Kidney epithelial cell (primary cell): ENCODE results near the gene STAMBP. TPM values are rescaled to one million over a fixed set of nuclear protein-coding genes. Genes with fewer than 3 reads are reported as not detected.
"Not testable (repeated sequence)": the region's sequence is repeated elsewhere in the genome, so short reads cannot be mapped to it uniquely, and the experiment has no call there.

Source experiments
- DNase-seq: peaks from one replicate; pipeline ENCODE4 v3.0.0-alpha.2; 2010; ENCODE audit warnings: low read depth
- H3K27me3 ChIP-seq: 2 replicates; pipeline ENCODE4 v1.6.0; 2011; ENCODE audit warnings: low read length; ENCODE audit not compliant: control insufficient read depth, insufficient read depth
- H3K36me3 ChIP-seq: 2 replicates; pipeline ENCODE4 v1.5.1; 2011; ENCODE audit warnings: low read length; ENCODE audit not compliant: control insufficient read depth, insufficient read depth
- H3K4me3 ChIP-seq: 2 replicates; pipeline ENCODE4 v1.5.1; 2011; ENCODE audit warnings: low read depth, mild to moderate bottlenecking, control low read depth, low read length
- total RNA-seq: library from RNA; depleted of rRNA; stranded (reverse); fragments of >200 nt; gene quantifications from 2 replicates; pipeline ENCODE4 v1.2.3, GENCODE V29; 2015
- TF ChIP-seq, protein P1 (sequence below): IDR thresholded peaks from 2 replicates; pipeline ENCODE4 v1.5.1; 2011; ENCODE audit warnings: mild to moderate bottlenecking, moderate library complexity, low read length, control low read depth, inconsistent platforms; ENCODE audit not compliant: insufficient read depth, poor library complexity, severe bottlenecking

The STAMBP gene
- total RNA-seq, 1 donor from 2014 or later, result 42.5 TPM

DNA sequence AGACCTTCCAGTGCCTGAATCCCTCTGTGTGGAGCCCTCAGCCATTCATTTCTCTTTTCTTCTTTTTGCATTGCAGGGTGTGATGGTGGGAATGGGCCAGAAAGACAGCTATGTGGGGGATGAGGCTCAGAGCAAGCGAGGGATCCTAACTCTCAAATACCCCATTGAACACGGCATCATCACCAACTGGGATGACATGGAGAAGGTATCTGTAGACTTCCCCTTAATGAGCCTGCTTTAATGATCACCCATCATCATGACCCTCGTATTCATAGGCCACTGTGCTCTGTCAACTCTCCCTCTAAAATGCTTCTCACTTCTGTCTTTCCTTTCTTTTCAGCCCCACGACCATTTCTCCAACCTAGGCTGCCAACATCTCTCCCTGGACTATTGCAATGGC is 73.5 kb downstream of the STAMBP start:
- Histone ChIP-seq H3K27me3 (no peaks in the 10 kb centered on the region), H3K4me3 (no peak overlapping the region), H3K36me3 (no peaks in the 10 kb centered on the region)
- TF ChIP-seq, protein P1, sequence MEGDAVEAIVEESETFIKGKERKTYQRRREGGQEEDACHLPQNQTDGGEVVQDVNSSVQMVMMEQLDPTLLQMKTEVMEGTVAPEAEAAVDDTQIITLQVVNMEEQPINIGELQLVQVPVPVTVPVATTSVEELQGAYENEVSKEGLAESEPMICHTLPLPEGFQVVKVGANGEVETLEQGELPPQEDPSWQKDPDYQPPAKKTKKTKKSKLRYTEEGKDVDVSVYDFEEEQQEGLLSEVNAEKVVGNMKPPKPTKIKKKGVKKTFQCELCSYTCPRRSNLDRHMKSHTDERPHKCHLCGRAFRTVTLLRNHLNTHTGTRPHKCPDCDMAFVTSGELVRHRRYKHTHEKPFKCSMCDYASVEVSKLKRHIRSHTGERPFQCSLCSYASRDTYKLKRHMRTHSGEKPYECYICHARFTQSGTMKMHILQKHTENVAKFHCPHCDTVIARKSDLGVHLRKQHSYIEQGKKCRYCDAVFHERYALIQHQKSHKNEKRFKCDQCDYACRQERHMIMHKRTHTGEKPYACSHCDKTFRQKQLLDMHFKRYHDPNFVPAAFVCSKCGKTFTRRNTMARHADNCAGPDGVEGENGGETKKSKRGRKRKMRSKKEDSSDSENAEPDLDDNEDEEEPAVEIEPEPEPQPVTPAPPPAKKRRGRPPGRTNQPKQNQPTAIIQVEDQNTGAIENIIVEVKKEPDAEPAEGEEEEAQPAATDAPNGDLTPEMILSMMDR, result no peak
- DNase-seq, result no peak

DNA sequence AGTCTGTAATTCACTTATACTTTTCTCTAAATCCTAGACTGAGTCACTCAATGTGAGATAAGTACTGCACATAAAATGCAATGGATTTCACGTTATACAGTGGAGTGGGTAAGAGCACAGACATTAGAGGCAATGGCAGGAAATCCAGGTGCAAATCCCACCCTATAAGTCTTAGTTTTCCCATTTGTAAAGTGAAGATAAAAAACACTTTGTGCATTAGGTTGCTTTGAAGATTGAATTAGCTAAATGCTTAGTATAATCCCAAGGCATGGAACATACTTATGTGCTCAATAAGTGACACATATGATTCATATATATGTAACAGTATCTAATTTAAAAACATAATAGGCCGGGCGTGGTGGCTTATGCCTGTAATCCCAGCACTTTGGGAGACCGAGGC is 74.6 kb downstream of the STAMBP start:
- H3K36me3 ChIP-seq, result no peaks in the 10 kb centered on the region
- no peak overlapping the region for H3K4me3 ChIP-seq
- H3K27me3 ChIP-seq, result no peaks in the 10 kb centered on the region
- TF ChIP-seq, protein P1, result no peak
- DNase-seq, result no peak

DNA sequence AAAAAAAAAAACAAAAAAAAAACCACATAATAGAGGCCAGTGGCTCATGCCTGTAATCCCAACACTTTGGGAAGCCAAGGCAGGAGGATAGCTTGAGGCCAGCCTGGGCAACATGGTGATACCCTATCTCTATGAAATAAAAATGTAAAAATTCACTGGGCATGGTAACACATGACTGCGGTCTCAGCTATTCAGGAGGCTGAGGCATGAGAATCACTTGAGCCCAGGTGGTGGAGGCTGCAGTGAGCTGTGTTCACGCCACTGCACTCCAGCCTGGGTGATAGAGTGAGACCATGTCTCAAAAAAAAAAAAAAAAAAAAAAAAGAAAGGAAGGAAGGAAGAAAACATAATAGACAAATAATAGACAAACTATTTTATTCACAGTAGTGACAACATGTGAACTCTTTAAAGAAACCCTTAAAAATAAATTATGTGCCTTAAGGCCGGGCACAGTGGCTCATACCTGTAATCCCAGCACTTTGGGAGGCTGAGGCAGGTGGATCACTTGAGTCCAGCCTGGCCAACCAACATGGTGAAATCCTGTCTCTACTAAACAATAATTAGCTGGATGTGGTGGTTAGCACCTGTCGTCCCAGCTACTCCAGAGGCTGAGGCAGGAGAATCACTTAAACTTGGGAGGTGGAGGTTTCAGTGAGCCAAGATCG is 75.3 kb downstream of the STAMBP start:
- H3K36me3 ChIP-seq, DNase-seq, H3K27me3 ChIP-seq, H3K4me3 ChIP-seq: not testable (repeated sequence)

- no peaks in the 10 kb centered on the region for H3K27me3 ChIP-seq
- no peak for DNase-seq
- TF ChIP-seq, protein P1, result no peak
- no peak overlapping the region for H3K4me3 ChIP-seq
- H3K36me3 ChIP-seq, result no peaks in the 10 kb centered on the region
These were observed 76.2 kb downstream of the STAMBP start for GRCh38 chr2:73904952-73905351.

- Histone ChIP-seq H3K36me3 (no peaks in the 10 kb centered on the region), H3K4me3 (no peak overlapping the region), H3K27me3 (no peaks in the 10 kb centered on the region)
- no peak for DNase-seq
- TF ChIP-seq, protein P1, result no peak
These were observed 78.2 kb downstream of the STAMBP start for GRCh38 chr2:73906847-73907505.

DNA sequence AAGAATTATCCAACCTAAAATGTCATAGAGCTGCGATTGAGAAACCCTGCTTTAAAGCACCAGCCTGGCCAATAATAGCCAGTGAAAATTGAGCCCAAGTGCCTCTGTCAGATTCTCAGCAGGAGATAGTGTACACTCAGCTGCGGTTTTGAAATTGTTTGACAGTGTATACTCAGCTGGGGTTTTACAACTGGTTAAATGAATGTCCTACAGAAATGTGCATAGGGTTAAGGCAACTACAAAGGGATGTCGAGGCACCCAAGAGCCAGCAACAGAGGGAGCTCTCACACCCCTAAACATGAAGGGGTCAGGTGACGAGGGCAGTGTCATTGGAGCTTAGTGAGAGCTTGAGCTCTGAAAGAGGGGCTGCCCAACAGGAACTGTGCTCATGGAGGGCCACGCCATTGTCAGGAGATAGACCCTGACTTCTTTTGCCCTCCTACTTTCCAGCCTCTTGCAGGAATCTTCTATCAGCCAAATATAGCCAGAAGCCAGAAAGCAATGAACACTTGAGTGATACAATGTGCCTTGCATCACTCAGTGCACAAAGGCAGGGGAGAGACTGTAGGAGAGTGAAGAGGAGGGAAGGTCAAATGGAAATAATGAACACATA is 79.2 kb downstream of the STAMBP start:
- Histone ChIP-seq H3K36me3 (no peaks in the 10 kb centered on the region), H3K27me3 (no peaks in the 10 kb centered on the region), H3K4me3 (no peak overlapping the region)
- no peak for DNase-seq
- TF ChIP-seq, protein P1, result no peak
